K562 (cell line): ENCODE data around the gene SPI1.

Experiments
- CTCF ChIP-seq, 3 experiments: IDR thresholded peaks in 2 of 3; conservative IDR thresholded peaks in 1 of 3; 2 replicates each; pipeline ENCODE4 v1.5.1; 2011 to 2012; ENCODE audit warnings: low read length in 3 of 3, mild to moderate bottlenecking in 3 of 3, control low read depth in 2 of 3, improper control_type of control experiment in 1 of 3, inconsistent platforms in 1 of 3, low read depth in 1 of 3, mixed read lengths in 1 of 3, moderate library complexity in 1 of 3; ENCODE audit not compliant: insufficient read depth in 2 of 3
- EZH2 ChIP-seq: IDR thresholded peaks from 2 replicates; pipeline ENCODE4 v1.6.1; 2012; ENCODE audit warnings: low read depth, mild to moderate bottlenecking, inconsistent platforms, low read length, borderline replicate concordance
- HIVEP1 ChIP-seq: fragments of 250-450 bp; sonication (Bioruptor Pico); IDR thresholded peaks from 2 replicates; pipeline ENCODE4 v1.4.0; 2020; ENCODE audit warnings: mild to moderate bottlenecking
- POLR2AphosphoS5 ChIP-seq: IDR thresholded peaks from 2 replicates; pipeline ENCODE4 v1.6.1; 2011; ENCODE audit warnings: mild to moderate bottlenecking, low read depth, low read length, moderate library complexity; ENCODE audit not compliant: control insufficient read depth, insufficient read depth
- STAT5A ChIP-seq: IDR thresholded peaks from 2 replicates; pipeline ENCODE4 v1.6.1; 2012; ENCODE audit warnings: low read length, inconsistent platforms, borderline replicate concordance
- TAF1 ChIP-seq: IDR thresholded peaks from 2 replicates; pipeline ENCODE4 v1.6.1; 2011; ENCODE audit warnings: mild to moderate bottlenecking, low read length, moderate library complexity; ENCODE audit not compliant: insufficient read depth, control insufficient read depth, severe bottlenecking; ENCODE audit errors: extremely low read depth
- ZBTB1 ChIP-seq: sonication (generic); formaldehyde crosslinking; IDR thresholded peaks from 2 replicates; pipeline ENCODE4 v1.8.1; 2023; ENCODE audit warnings: missing genetic modification reagents, low read depth, mild to moderate bottlenecking, borderline replicate concordance
- ZEB2 ChIP-seq: fragments of 450-650 bp; IDR thresholded peaks from 2 replicates; pipeline ENCODE4 v1.6.1; 2016
- TF ChIP-seq, protein P1 (sequence below): IDR thresholded peaks from 2 replicates; pipeline ENCODE4 v1.6.1; 2011; ENCODE audit not compliant: insufficient read length; ENCODE audit errors: extremely low read depth
- TF ChIP-seq, protein P2 (sequence below): conservative IDR thresholded peaks from 2 replicates; pipeline ENCODE4 v1.6.1; 2011; ENCODE audit warnings: low read depth, mild to moderate bottlenecking, low read length; ENCODE audit not compliant: control insufficient read depth
- TF ChIP-seq, protein P3 (sequence below): sonication (generic); formaldehyde crosslinking; IDR thresholded peaks from 2 replicates; pipeline ENCODE4 v1.9.0; 2022; ENCODE audit warnings: mild to moderate bottlenecking, missing genetic modification reagents

DNA sequence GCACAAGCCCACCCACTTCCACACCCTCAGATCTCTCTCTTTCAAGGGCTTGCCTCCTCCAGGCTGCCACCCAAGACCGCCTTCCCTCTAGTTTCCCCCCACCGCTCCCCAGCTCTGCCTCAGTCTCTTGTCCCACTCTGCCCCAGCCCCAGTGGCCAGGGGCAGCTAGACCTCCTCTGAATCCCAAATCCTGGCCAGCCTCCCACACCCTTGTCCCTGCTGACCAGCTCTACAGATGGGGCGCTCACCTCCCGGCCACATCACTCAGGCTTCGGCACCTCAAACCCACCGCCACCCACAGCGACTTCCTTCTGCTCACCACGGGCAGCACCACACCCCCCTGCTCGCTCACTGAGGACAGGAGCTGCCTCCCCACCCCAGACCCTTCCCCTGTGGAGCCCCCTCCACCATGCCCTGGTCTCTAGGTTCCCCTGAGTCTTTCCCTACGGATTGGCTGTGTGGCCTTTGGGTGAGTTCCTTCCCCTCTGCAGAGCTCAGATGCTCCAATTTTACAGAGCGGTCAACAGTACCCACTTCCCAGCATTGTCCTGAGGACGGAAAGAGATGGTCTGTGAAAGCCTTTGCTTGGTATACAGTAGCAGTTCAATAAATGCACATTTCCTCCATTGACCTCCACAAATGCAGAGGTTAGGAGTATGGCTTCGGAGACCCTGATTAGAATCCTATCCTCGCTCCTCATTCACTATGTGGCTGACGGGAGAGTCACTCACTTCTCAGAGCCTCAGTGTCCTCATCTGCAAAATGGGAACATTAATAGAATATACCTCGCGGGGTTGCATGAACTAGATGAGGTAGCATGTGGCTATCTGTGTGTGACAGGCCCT is 11.5 kb upstream of the SPI1 start:
- TF ChIP-seq, protein P1, sequence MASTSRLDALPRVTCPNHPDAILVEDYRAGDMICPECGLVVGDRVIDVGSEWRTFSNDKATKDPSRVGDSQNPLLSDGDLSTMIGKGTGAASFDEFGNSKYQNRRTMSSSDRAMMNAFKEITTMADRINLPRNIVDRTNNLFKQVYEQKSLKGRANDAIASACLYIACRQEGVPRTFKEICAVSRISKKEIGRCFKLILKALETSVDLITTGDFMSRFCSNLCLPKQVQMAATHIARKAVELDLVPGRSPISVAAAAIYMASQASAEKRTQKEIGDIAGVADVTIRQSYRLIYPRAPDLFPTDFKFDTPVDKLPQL = no peak
- TF ChIP-seq, protein P2, sequence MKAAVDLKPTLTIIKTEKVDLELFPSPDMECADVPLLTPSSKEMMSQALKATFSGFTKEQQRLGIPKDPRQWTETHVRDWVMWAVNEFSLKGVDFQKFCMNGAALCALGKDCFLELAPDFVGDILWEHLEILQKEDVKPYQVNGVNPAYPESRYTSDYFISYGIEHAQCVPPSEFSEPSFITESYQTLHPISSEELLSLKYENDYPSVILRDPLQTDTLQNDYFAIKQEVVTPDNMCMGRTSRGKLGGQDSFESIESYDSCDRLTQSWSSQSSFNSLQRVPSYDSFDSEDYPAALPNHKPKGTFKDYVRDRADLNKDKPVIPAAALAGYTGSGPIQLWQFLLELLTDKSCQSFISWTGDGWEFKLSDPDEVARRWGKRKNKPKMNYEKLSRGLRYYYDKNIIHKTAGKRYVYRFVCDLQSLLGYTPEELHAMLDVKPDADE = no peak
- TF ChIP-seq STAT5A (no peak), EZH2 (no peak), ZEB2 (no peak), CTCF (IDR thresholded peaks at IDR 0.05 in 2 of 3, conservative IDR thresholded peaks at IDR 0.05 in 1 of 3; ENCODE audit: insufficient read depth in 2 of 3, low read depth in 1 of 3, low read length in 3 of 3) (no peak), ZBTB1 (no peak), TAF1 (no peak), HIVEP1 (no peak), POLR2AphosphoS5 (no peak)
- TF ChIP-seq, protein P3, sequence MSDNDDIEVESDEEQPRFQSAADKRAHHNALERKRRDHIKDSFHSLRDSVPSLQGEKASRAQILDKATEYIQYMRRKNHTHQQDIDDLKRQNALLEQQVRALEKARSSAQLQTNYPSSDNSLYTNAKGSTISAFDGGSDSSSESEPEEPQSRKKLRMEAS (CRISPR knock-in tag) = no peak
